Mammary epithelial cell (primary cell): Measurements from ENCODE around the gene RAB23.

ENCODE experiments used
- CTCF ChIP-seq, 2 donors: IDR thresholded peaks in 1 of 2; conservative IDR thresholded peaks in 1 of 2; 2 replicates each; pipeline ENCODE4 v1.5.1; 2011 to 2012; ENCODE audit warnings: inconsistent platforms in 2 of 2, low read length in 2 of 2, mild to moderate bottlenecking in 2 of 2, control low read depth in 1 of 2, low read depth in 1 of 2; ENCODE audit not compliant: insufficient read depth in 1 of 2; ENCODE audit errors: extremely low read depth in 1 of 2
- EZH2 ChIP-seq: IDR thresholded peaks from 2 replicates; pipeline ENCODE4 v1.6.1; 2012; ENCODE audit warnings: low read length, inconsistent platforms, borderline replicate concordance

- TF ChIP-seq CTCF (conservative IDR thresholded peaks at IDR 0.05 in 1 of 2, IDR thresholded peaks at IDR 0.05 in 1 of 2; ENCODE audit: extremely low read depth in 1 of 2, insufficient read depth in 1 of 2, low read depth in 1 of 2, low read length in 2 of 2), result no peak
- no peak for TF ChIP-seq EZH2
These were observed 84.8 kb downstream of the RAB23 start for GRCh38 chr6:57137350-57137749.
